Activated CD4-positive, alpha-beta T cell treated with anti-CD3 and anti-CD28 coated beads for 36 hours (primary cell): ENCODE measurements around the gene TNPO2. TPM values are rescaled to one million over a fixed set of nuclear protein-coding genes. Genes with fewer than 3 reads are reported as not detected.

Experiments
- ATAC-seq: fragments of 200-7000 bp; cut with Tn5 transposase; one replicate; pipeline ENCODE4 v1.10.0; 2021; ENCODE audit warnings: mild to moderate bottlenecking, moderate library complexity
- CTCF ChIA-PET: fragments of 350-600 bp; sonication (Branson Sonifier 250); formaldehyde crosslinking; loops from one replicate; lab custom pipeline; 2021; ENCODE audit warnings: antibody characterized with exemption; lab: Charles Lee
- POLR2A ChIA-PET: fragments of 350-600 bp; sonication (Branson Sonifier 250); formaldehyde crosslinking; loops from one replicate; lab custom pipeline; 2021; ENCODE audit warnings: antibody characterized with exemption, inconsistent platforms; lab: Charles Lee
- DNase-seq: peaks from one replicate; pipeline ENCODE4 v3.0.0-alpha.2; 2020
- H3K27ac Mint-ChIP-seq: one replicate; pipeline ENCODE4 v1.8.0; 2021; ENCODE audit warnings: mixed read lengths
- H3K27me3 Mint-ChIP-seq: one replicate; pipeline ENCODE4 v1.8.0; 2021; ENCODE audit warnings: mixed read lengths
- H3K36me3 Mint-ChIP-seq: one replicate; pipeline ENCODE4 v1.8.0; 2021; ENCODE audit warnings: low read depth, mixed read lengths
- H3K4me1 Mint-ChIP-seq: one replicate; pipeline ENCODE4 v1.8.0; 2021; ENCODE audit warnings: mixed read lengths
- H3K4me3 Mint-ChIP-seq: one replicate; pipeline ENCODE4 v1.8.0; 2021; ENCODE audit warnings: mild to moderate bottlenecking, moderate library complexity, mixed read lengths
- H3K9me3 Mint-ChIP-seq: one replicate; pipeline ENCODE4 v1.8.0; 2021; ENCODE audit warnings: low read depth, mixed read lengths
- intact Hi-C, 2 experiments: fragments of 100-400 bp; cut with DNase I in 1 of 2; cut with micrococcal nuclease in 1 of 2; formaldehyde crosslinking; loops; one replicate each; pipeline versions ENCODE4 v1.14.2 to v1.15.1; 2022 to 2024; cut with DNase I, micrococcal nuclease
- total RNA-seq, 2 experiments: library from RNA; stranded (reverse); gene quantifications; one replicate each; pipeline ENCODE4 v1.2.3, GENCODE V29; 2021

TNPO2 gene
- total RNA-seq, 2 experiments from 2014 or later = 84.8 to 101 TPM

- CTCF ChIA-PET = interaction anchor here (0.9 kb wide), 1 partner anchor 28 kb away, joined by 3 read pairs; no protein-coding TSS in a partner anchor
- H3K4me3 Mint-ChIP-seq = peak overlapping the region; percentile 86
These were observed 55.9 kb downstream of the TNPO2 start for GRCh38 chr19:12667731-12668302.

GRCh38 chr19:12666265-12667048 lies 57.3 kb downstream of the TNPO2 start, which contains the start of the genes MAN2B1 and WDR83:
Gene MAN2B1 (minus strand): TSS chr19:12666742. CDS start chr19:12666701, 41 bp downstream.
Gene WDR83 (plus strand): TSS chr19:12666807. CDS start chr19:12669791, 2,984 bp downstream.
- ChIA-PET CTCF (interaction anchor here (0.5 to 1.9 kb wide), 8 partner anchors 10 to 575 kb away, joined by 3 to 7 read pairs (median 4); no protein-coding TSS in a partner anchor), POLR2A (interaction anchor here (0.8 to 1.1 kb wide), 7 partner anchors 12 to 126 kb away, joined by 3 to 6 read pairs (median 5); partner anchors contain the start of genes TRIR, ZNF490 and ZNF791)
- Mint-ChIP-seq H3K9me3 (no peaks in the 10 kb centered on the region), H3K4me3 (peak within 1 kb of the TSS; percentile 86), H3K36me3 (peaks cover 42% of the 10 kb centered on the region), H3K4me1 (peaks cover 43% of the 10 kb centered on the region), H3K27ac (peak within 1 kb of the TSS; percentile 83), H3K27me3 (no peaks in the 10 kb centered on the region)
- DNase-seq (peak; percentile 90), ATAC-seq (peak; percentile 73)
- intact Hi-C loops = loop anchor here in 1 of 2 experiments (1.0 to 5.0 kb wide), 5 partner anchors 56 to 744 kb away; partner anchors contain the start of genes GET3, ZNF44 and ZNF564

More at GRCh38 chr19:12667731-12668302, 55.9 kb downstream of the TNPO2 start:
- Mint-ChIP-seq H3K27ac (peak overlapping the region; percentile 100), H3K4me1 (peaks cover 48% of the 10 kb centered on the region), H3K9me3 (no peaks in the 10 kb centered on the region), H3K36me3 (peaks cover 48% of the 10 kb centered on the region), H3K27me3 (no peaks in the 10 kb centered on the region)
- no peak for ATAC-seq
- POLR2A ChIA-PET = interaction anchor here (0.5 kb wide), 1 partner anchor 61 kb away, joined by 4 read pairs; no protein-coding TSS in a partner anchor
- DNase-seq = no peak
- intact Hi-C loops = loop anchor here (2.0 to 5.0 kb wide), 5 partner anchors 57 to 853 kb away; partner anchors contain the start of genes ZNF136 (in 1 of the 2), ZNF44 (in 1 of the 2), ZNF440 (in 1 of the 2) and ZNF490 (in 1 of the 2)

GRCh38 chr19:12665671-12666264 lies 58.0 kb downstream of the TNPO2 start:
- ATAC-seq (peak; percentile 20), DNase-seq (peak; percentile 55)
- peak overlapping the region; percentile 86 for H3K4me3 Mint-ChIP-seq
- H3K36me3 Mint-ChIP-seq = peaks cover 46% of the 10 kb centered on the region
- H3K9me3 Mint-ChIP-seq = no peaks in the 10 kb centered on the region
- H3K27me3 Mint-ChIP-seq = no peaks in the 10 kb centered on the region
- intact Hi-C loops = loop anchor here in 1 of 2 experiments (1.0 to 5.0 kb wide), 5 partner anchors 57 to 743 kb away; partner anchors contain the start of genes GET3, ZNF44 and ZNF564
- peaks cover 41% of the 10 kb centered on the region for H3K4me1 Mint-ChIP-seq
- H3K27ac Mint-ChIP-seq = peak overlapping the region; percentile 83
- ChIA-PET CTCF (interaction anchor here (0.5 to 1.9 kb wide), 8 partner anchors 11 to 574 kb away, joined by 3 to 7 read pairs (median 4); no protein-coding TSS in a partner anchor), POLR2A (interaction anchor here (0.6 to 1.1 kb wide), 8 partner anchors 12 to 127 kb away, joined by 3 to 6 read pairs (median 4); partner anchors contain the start of genes TRIR, ZNF490 and ZNF791)

- ATAC-seq (peak; percentile 51), DNase-seq (peak; percentile 80)
- POLR2A ChIA-PET = interaction anchor here (0.6 to 0.7 kb wide), 2 partner anchors 63 to 101 kb away, joined by 3 read pairs; no protein-coding TSS in a partner anchor
- CTCF ChIA-PET = interaction anchor here (1.2 to 1.9 kb wide), 2 partner anchors 11 to 25 kb away, joined by 7 read pairs; no protein-coding TSS in a partner anchor
- peak overlapping the region; percentile 86 for H3K4me3 Mint-ChIP-seq
- H3K36me3 Mint-ChIP-seq = peaks cover 49% of the 10 kb centered on the region
- intact Hi-C loops = loop anchor here in 1 of 2 experiments (5.0 kb wide), 1 partner anchor 743 kb away; no protein-coding TSS in a partner anchor
- no peaks in the 10 kb centered on the region for H3K9me3 Mint-ChIP-seq
- H3K27ac Mint-ChIP-seq = peak overlapping the region; percentile 83
- peaks cover 37% of the 10 kb centered on the region for H3K4me1 Mint-ChIP-seq
- H3K27me3 Mint-ChIP-seq = no peaks in the 10 kb centered on the region
These were observed 58.5 kb downstream of the TNPO2 start for GRCh38 chr19:12665281-12665573.

GRCh38 chr19:12664406-12665280 lies 59.1 kb downstream of the TNPO2 start:
- H3K4me3 Mint-ChIP-seq = peak overlapping the region; percentile 86
- no peak for ATAC-seq
- intact Hi-C loops = loop anchor here in 1 of 2 experiments (5.0 kb wide), 1 partner anchor 742 kb away; no protein-coding TSS in a partner anchor
- DNase-seq = peak; percentile 45
- CTCF ChIA-PET = interaction anchor here (0.7 to 1.9 kb wide), 2 partner anchors 12 to 199 kb away, joined by 5 to 7 read pairs; no protein-coding TSS in a partner anchor
- peaks cover 52% of the 10 kb centered on the region for H3K36me3 Mint-ChIP-seq
- no peaks in the 10 kb centered on the region for H3K9me3 Mint-ChIP-seq
- H3K27ac Mint-ChIP-seq = peak overlapping the region; percentile 83
- POLR2A ChIA-PET = interaction anchor here (0.7 kb wide), 1 partner anchor 102 kb away, joined by 3 read pairs; no protein-coding TSS in a partner anchor
- peaks cover 35% of the 10 kb centered on the region for H3K4me1 Mint-ChIP-seq
- no peaks in the 10 kb centered on the region for H3K27me3 Mint-ChIP-seq

- Mint-ChIP-seq H3K9me3 (no peaks in the 10 kb centered on the region), H3K36me3 (peaks cover 67% of the 10 kb centered on the region), H3K27me3 (no peaks in the 10 kb centered on the region), H3K4me1 (peaks cover 15% of the 10 kb centered on the region), H3K27ac (no peak overlapping the region), H3K4me3 (no peak overlapping the region)
- no peak for DNase-seq
- POLR2A ChIA-PET = no interaction called here
- intact Hi-C loops = no loop called here
- ATAC-seq = no peak
- CTCF ChIA-PET = no interaction called here
These were observed 62.8 kb downstream of the TNPO2 start for GRCh38 chr19:12660980-12661379.

GRCh38 chr19:12657966-12658365 lies 65.8 kb downstream of the TNPO2 start:
- H3K9me3 Mint-ChIP-seq = no peaks in the 10 kb centered on the region
- CTCF ChIA-PET = no interaction called here
- no peaks in the 10 kb centered on the region for H3K4me1 Mint-ChIP-seq
- POLR2A ChIA-PET = no interaction called here
- H3K36me3 Mint-ChIP-seq = peaks cover 54% of the 10 kb centered on the region
- DNase-seq (no peak), ATAC-seq (no peak)
- no peaks in the 10 kb centered on the region for H3K27me3 Mint-ChIP-seq
- no peak overlapping the region for H3K27ac Mint-ChIP-seq
- H3K4me3 Mint-ChIP-seq = no peak overlapping the region
- intact Hi-C loops = no loop called here

- Mint-ChIP-seq H3K36me3 (peaks cover 55% of the 10 kb centered on the region), H3K9me3 (no peaks in the 10 kb centered on the region), H3K4me3 (no peak overlapping the region), H3K4me1 (no peaks in the 10 kb centered on the region), H3K27me3 (no peaks in the 10 kb centered on the region), H3K27ac (no peak overlapping the region)
- intact Hi-C loops = no loop called here
- DNase-seq (peak; percentile 73), ATAC-seq (peak; percentile 85)
- POLR2A ChIA-PET = no interaction called here
- CTCF ChIA-PET = interaction anchor here (0.7 kb wide), 1 partner anchor 109 kb away, joined by 3 read pairs; no protein-coding TSS in a partner anchor
These were observed 66.7 kb downstream of the TNPO2 start for GRCh38 chr19:12656899-12657571.

GRCh38 chr19:12655546-12655945 lies 68.2 kb downstream of the TNPO2 start:
- Mint-ChIP-seq H3K36me3 (peaks cover 55% of the 10 kb centered on the region), H3K4me1 (no peaks in the 10 kb centered on the region), H3K4me3 (no peak overlapping the region), H3K9me3 (no peaks in the 10 kb centered on the region), H3K27me3 (no peaks in the 10 kb centered on the region), H3K27ac (no peak overlapping the region)
- ATAC-seq (no peak), DNase-seq (no peak)
- intact Hi-C loops = no loop called here
- ChIA-PET CTCF (no interaction called here), POLR2A (interaction anchor here (0.7 kb wide), 1 partner anchor 160 kb away, joined by 3 read pairs; no protein-coding TSS in a partner anchor)
